ENCODE results near the gene HIBCH. TPM values are rescaled to one million over a fixed set of nuclear protein-coding genes. Genes with fewer than 3 reads are reported as not detected.

HIBCH gene
- total and polyA plus RNA-seq, 2 donors (not counting 3 experiments of a cell fraction or from before 2014, with no cell fraction given) = 6.4 to 24.7 TPM

- H3K9me1 ChIP-seq (replicated peaks; ENCODE audit: control insufficient read depth, extremely low read depth, insufficient read depth, low read length) = no peaks in the 10 kb centered on the region
- no peaks in the 10 kb centered on the region for H3K27me3 ChIP-seq (ENCODE audit: control insufficient read depth in 2 of 2, insufficient read depth in 2 of 2, low read length in 2 of 2)
- no peak overlapping the region for H3K27ac ChIP-seq (ENCODE audit: insufficient read depth, low read depth, low read length)
- no peak for DNase-seq (ENCODE audit: low read depth, low spot score)
- POLR2A ChIA-PET = no interaction called here
- no peaks in the 10 kb centered on the region for H4K20me1 ChIP-seq (replicated peaks; ENCODE audit: control insufficient read depth, extremely low read depth, insufficient read depth, low read length)
- CTCF ChIA-PET = no interaction called here
- intact Hi-C loops (cut with micrococcal nuclease) = no loop called here
- H3K4me1 ChIP-seq (ENCODE audit: control insufficient read depth, extremely low read depth, insufficient read depth, low read length) = no peaks in the 10 kb centered on the region
- no peak overlapping the region for H2AFZ ChIP-seq (ENCODE audit: low read depth, low read length)
- FAIRE-seq = no peak
- BruUV-seq (replicated peaks) = no TSS peak
- no peak overlapping the region for H3K9ac ChIP-seq (replicated peaks; ENCODE audit: extremely low read depth, insufficient read depth, low read length)
- TF ChIP-seq CTCF (IDR thresholded peaks at IDR 0.05; ENCODE audit: extremely low read depth in 1 of 2, insufficient read depth in 1 of 2, low read depth in 1 of 2, low read length in 2 of 2) (no peak), JUN (IDR thresholded peaks at IDR 0.05; ENCODE audit: borderline replicate concordance, insufficient read depth, insufficient read length, low read depth) (no peak), POLR2AphosphoS5 (IDR thresholded peaks at IDR 0.05; ENCODE audit: insufficient read depth, low read depth, low read length) (no peak), GATA2 (IDR thresholded peaks at IDR 0.05; ENCODE audit: insufficient read depth, insufficient read length, low read depth, low read length) (no peak), POLR2A (IDR thresholded peaks at IDR 0.05; ENCODE audit: low read depth, low read length) (no peak), MAX (IDR thresholded peaks at IDR 0.05; ENCODE audit: insufficient read depth, insufficient read length) (no peak), FOS (IDR thresholded peaks at IDR 0.05; ENCODE audit: borderline replicate concordance, insufficient read depth, low read length) (no peak), MYC (IDR thresholded peaks at IDR 0.05; ENCODE audit: low read depth, low read length) (no peak), EZH2 (IDR thresholded peaks at IDR 0.05; ENCODE audit: borderline replicate concordance, low read depth, low read length, severe bottlenecking) (no peak)
- no peaks in the 10 kb centered on the region for H3K9me3 ChIP-seq (replicated peaks; ENCODE audit: control insufficient read depth, insufficient read depth, low read length)
- no peaks in the 10 kb centered on the region for H3K79me2 ChIP-seq (ENCODE audit: control insufficient read depth, insufficient read depth, low read length)
- H3K4me3 ChIP-seq (replicated peaks in 1 of 3; ENCODE audit: insufficient read depth in 1 of 3, low read depth in 1 of 3, low read length in 3 of 3) = no peak overlapping the region
- dilution Hi-C loops (cut with MboI; ENCODE audit: extremely low pct_ligation_motif_present, low sequenced_read_pairs) = no loop called here
- no peaks in the 10 kb centered on the region for H3K36me3 ChIP-seq (ENCODE audit: control insufficient read depth in 2 of 2, extremely low read depth in 1 of 2, insufficient read depth in 2 of 2, low read length in 2 of 2)
- no peak overlapping the region for H3K4me2 ChIP-seq (ENCODE audit: insufficient read depth, low read length)
Measured at GRCh38 chr2:190190507-190191162, 129.0 kb downstream of the HIBCH start.
